Activated naive CD8-positive, alpha-beta T cell treated with anti-CD3 and anti-CD28 coated beads, Interleukin-2, amount 50 U/mL, for 16 hours (primary cell): ENCODE data around the gene ZFYVE28.
A peak's percentile ranks its signal among the peaks of the same experiment; 100 is the strongest.

ENCODE experiments used
- DNase-seq: peaks from one replicate; pipeline ENCODE4 v3.0.0-alpha.2; 2020; ENCODE audit warnings: low read depth, low spot score

Gene ZFYVE28

GRCh38 chr4:2368746-2369437 is 49.6 kb downstream of the ZFYVE28 start:
- no peak for DNase-seq

GRCh38 chr4:2367626-2368025 is 50.8 kb downstream of the ZFYVE28 start:
- no peak for DNase-seq

GRCh38 chr4:2366252-2367192 is 51.9 kb downstream of the ZFYVE28 start:
- no peak for DNase-seq

GRCh38 chr4:2365913-2366210 is 52.6 kb downstream of the ZFYVE28 start:
- no peak for DNase-seq

- no peak for DNase-seq
These were observed 53.2 kb downstream of the ZFYVE28 start for GRCh38 chr4:2365054-2365912.

GRCh38 chr4:2364654-2365053 is 53.8 kb downstream of the ZFYVE28 start:
- DNase-seq = peak; percentile 29

GRCh38 chr4:2363951-2364653 is 54.3 kb downstream of the ZFYVE28 start:
- DNase-seq = no peak

- DNase-seq = no peak
These were observed 55.3 kb downstream of the ZFYVE28 start for GRCh38 chr4:2363056-2363721.

GRCh38 chr4:2362266-2363055 is 56.0 kb downstream of the ZFYVE28 start:
- no peak for DNase-seq

GRCh38 chr4:2361366-2362265 is 56.8 kb downstream of the ZFYVE28 start:
- no peak for DNase-seq

- DNase-seq = no peak
These were observed 58.1 kb downstream of the ZFYVE28 start for GRCh38 chr4:2360396-2360730.

GRCh38 chr4:2359591-2360395 is 58.7 kb downstream of the ZFYVE28 start:
- no peak for DNase-seq

GRCh38 chr4:2357821-2358745 is 60.4 kb downstream of the ZFYVE28 start:
- no peak for DNase-seq

GRCh38 chr4:2356123-2357069 is 62.0 kb downstream of the ZFYVE28 start:
- DNase-seq = no peak

- no peak for DNase-seq
These were observed 63.7 kb downstream of the ZFYVE28 start for GRCh38 chr4:2354760-2355159.

GRCh38 chr4:2354118-2354517 is 64.3 kb downstream of the ZFYVE28 start:
- no peak for DNase-seq
